Heart left ventricle (tissue), 16 donors: Measurements from ENCODE around the gene CAMTA1. TPM values are rescaled to one million over a fixed set of nuclear protein-coding genes. Genes with fewer than 3 reads are reported as not detected.
"Not testable (repeated sequence)": the region's sequence is repeated elsewhere in the genome, so short reads cannot be mapped to it uniquely, and the experiment has no call there.

Experiments used
- ATAC-seq, 4 donors: fragments of 200-7000 bp; cut with Tn5 transposase; one replicate each; pipeline ENCODE4 v1.9.1; 2020 to 2022; ENCODE audit warnings: moderate library complexity in 4 of 4, mild to moderate bottlenecking in 3 of 4, moderate number of reproducible peaks in 1 of 4
- DNase-seq, 5 donors: peaks; one replicate each; pipeline ENCODE4 v3.0.0-alpha.2; 2020
- H3K27ac ChIP-seq, 12 donors: fragments of 200-600 bp; sonication (generic) in 4 of 12; one replicate each; pipeline versions ENCODE4 v1.5.0 to v1.8.0; 2016 to 2022; ENCODE audit warnings: mild to moderate bottlenecking in 2 of 12
- H3K27me3 ChIP-seq, 9 donors: fragments of 200-600 bp; sonication (generic) in 2 of 9; one replicate each; pipeline versions ENCODE4 v1.5.1 to v1.8.0; 2016 to 2022; ENCODE audit warnings: mild to moderate bottlenecking in 3 of 9
- H3K36me3 ChIP-seq, 9 donors: fragments of 200-600 bp; sonication (generic) in 2 of 9; one replicate each; pipeline versions ENCODE4 v1.5.0 to v1.8.0; 2018 to 2022; ENCODE audit warnings: mild to moderate bottlenecking in 2 of 9
- H3K4me1 ChIP-seq, 12 donors: fragments of 200-600 bp; sonication (generic) in 4 of 12; one replicate each; pipeline versions ENCODE4 v1.5.0 to v1.8.0; 2016 to 2022; ENCODE audit warnings: mild to moderate bottlenecking in 3 of 12
- H3K4me3 ChIP-seq, 12 donors: fragments of 200-600 bp; sonication (generic) in 4 of 12; one replicate each; pipeline versions ENCODE4 v1.5.0 to v1.8.0; 2017 to 2022; ENCODE audit warnings: mild to moderate bottlenecking in 9 of 12, moderate library complexity in 4 of 12
- H3K9me3 ChIP-seq, 12 donors: fragments of 200-600 bp; sonication (generic) in 4 of 12; one replicate each; pipeline versions ENCODE4 v1.5.0 to v1.8.0; 2016 to 2022; ENCODE audit warnings: mild to moderate bottlenecking in 1 of 12
- POLR2A ChIP-seq, 2 donors: fragments of 450-650 bp; IDR thresholded peaks; one replicate each; pipeline ENCODE4 v1.6.1; 2017; ENCODE audit warnings: antibody characterized with exemption in 2 of 2, mild to moderate bottlenecking in 2 of 2, moderate library complexity in 2 of 2
- WGBS, 4 donors: extraction: QIAGEN DNeasy Blood & Tissue Kit in 2 of 4; methylation state at CpG; one replicate each; pipeline versions ENCODE4 v1.1.5 to v1.1.7; 2013 to 2018; 5-methylcytosine and 5-hydroxymethylcytosine counted together
- intact Hi-C, 10 donors: fragments of 100-400 bp; cut with DNase I; formaldehyde crosslinking; loops; one replicate each; pipeline versions ENCODE4 v1.11.1 to v1.14.2; 2022
- polyA plus RNA-seq, 2 donors: library from polyadenylated mRNA; stranded (reverse); fragments of 200-250 nt; gene quantifications; one replicate each; pipeline ENCODE4 v1.2.3, GENCODE V29; 2013
- total RNA-seq, 9 donors: library from RNA; depleted of rRNA in 2 of 9; stranded (reverse); fragments of >200 nt in 2 of 9; fragmentation: NEBNext Ultra II Directional in 3 of 9; extraction: Animal tissue kit (Norgen Biotek cat#: 25700) in 3 of 9; gene quantifications; one replicate each; pipeline versions ENCODE4 v1.1.0 to v1.2.4, GENCODE V29; 2016 to 2023
- TF ChIP-seq, protein P1 (sequence below), 12 donors: fragments of 200-600 bp; sonication (generic) in 4 of 12; IDR thresholded peaks; one replicate each; pipeline versions ENCODE4 v1.5.0 to v1.8.0; 2018 to 2022; ENCODE audit warnings: antibody characterized with exemption in 12 of 12, mild to moderate bottlenecking in 5 of 12
- donor health status: ischemic (EF 13 %, LVEDD 7.1; RV severe dilation, severe dysfunction).
- donor health status: healthy with polysubstance abuse.
- donor health status: DM: no; HTN: yes; CAD: no.
- donor health status: DM: no; HTN: no; CAD: no.
- donor health status: ischemic (EF 25% LVEDD 6.9; RV normal size, moderate dysfunction).
- donor health status: ischemic (EF 25% LVEDD 5.7; RV mildly dilated, moderate dysfunction).
- donor health status: healthy.
- donor health status: DM: yes; HTN: yes; CAD: no.
- donor health status: ischemic (EF 35%, LVEDD 5.7; RV mildly dilated, moderate dysfunction).
- donor health status: nonischemic (EF 11% LVEDD 7.7; RV severe dilation, severe dysfunction).
- donor health status: DM: yes; HTN: yes; CAD: no.
- donor health status: PGD.
- donor health status: ischemic (EF 29% LVEDD 5.4; RV normal size, mild dysfunction).
- donor health status: nonischemic (EF 23%, LVEDD 6.1; RV moderate dilation, normal function).

Gene CAMTA1
- total and polyA plus RNA-seq, 11 donors: 114 to 303 (median 137) TPM

DNA sequence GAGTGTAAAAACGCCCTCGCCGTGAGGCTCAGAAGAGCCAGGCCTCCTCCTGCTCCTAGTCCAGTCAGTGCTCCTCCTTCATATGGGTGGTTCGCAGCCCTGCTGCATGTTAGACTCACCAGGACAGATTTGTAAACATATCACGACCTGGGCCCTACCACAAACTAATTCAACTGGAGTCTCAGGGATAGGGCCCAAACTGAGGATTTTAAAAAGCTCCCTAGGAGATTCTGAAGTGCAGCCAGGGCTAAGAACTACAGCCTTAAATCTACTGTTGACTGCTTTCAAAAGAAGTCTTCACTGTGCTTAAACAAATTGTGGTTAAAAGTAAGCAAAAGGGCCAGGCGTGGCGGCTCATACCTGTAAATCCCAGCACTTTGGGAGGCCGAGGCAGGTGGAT is 57.0 kb downstream of the CAMTA1 start:
- Histone ChIP-seq H3K9me3 (peaks cover 0 to 5% (median 0%) of the 10 kb centered on the region in 12 donors), H3K4me1 (no peaks in the 10 kb centered on the region), H3K4me3 (no peak overlapping the region), H3K27me3 (no peaks in the 10 kb centered on the region), H3K36me3 (peaks cover 0 to 27% (median 0%) of the 10 kb centered on the region in 9 donors), H3K27ac (no peak overlapping the region)
- DNase-seq (no peak), ATAC-seq (no peak)
- 90 to 93% (median 93%) methylated on average over 8 of the region's 8 CpGs for WGBS, 4 donors
- intact Hi-C loops: no loop called here
- TF ChIP-seq POLR2A (IDR thresholded peaks at IDR 0.05): no peak
- TF ChIP-seq, protein P1, sequence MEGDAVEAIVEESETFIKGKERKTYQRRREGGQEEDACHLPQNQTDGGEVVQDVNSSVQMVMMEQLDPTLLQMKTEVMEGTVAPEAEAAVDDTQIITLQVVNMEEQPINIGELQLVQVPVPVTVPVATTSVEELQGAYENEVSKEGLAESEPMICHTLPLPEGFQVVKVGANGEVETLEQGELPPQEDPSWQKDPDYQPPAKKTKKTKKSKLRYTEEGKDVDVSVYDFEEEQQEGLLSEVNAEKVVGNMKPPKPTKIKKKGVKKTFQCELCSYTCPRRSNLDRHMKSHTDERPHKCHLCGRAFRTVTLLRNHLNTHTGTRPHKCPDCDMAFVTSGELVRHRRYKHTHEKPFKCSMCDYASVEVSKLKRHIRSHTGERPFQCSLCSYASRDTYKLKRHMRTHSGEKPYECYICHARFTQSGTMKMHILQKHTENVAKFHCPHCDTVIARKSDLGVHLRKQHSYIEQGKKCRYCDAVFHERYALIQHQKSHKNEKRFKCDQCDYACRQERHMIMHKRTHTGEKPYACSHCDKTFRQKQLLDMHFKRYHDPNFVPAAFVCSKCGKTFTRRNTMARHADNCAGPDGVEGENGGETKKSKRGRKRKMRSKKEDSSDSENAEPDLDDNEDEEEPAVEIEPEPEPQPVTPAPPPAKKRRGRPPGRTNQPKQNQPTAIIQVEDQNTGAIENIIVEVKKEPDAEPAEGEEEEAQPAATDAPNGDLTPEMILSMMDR (IDR thresholded peaks at IDR 0.05): no peak

DNA sequence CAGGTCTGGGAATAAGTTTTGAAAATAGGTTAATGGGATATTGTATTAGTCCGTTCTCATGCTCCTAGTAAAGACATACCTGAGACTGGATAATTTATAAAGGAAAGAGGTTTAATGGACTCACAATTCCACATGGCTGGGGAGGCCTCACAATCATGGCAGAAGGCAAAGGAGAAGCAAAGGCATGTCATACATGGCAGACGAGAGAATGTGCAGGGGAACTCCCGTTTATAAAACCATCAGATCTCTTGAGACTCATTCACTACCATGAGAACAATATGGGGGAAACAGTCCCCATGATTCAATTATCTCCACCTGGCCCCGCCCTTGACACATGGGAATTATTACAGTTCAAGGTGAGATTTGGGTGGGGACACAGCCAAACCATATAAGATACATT is 60.5 kb downstream of the CAMTA1 start:
- 90 to 95% (median 93%) methylated on average over 4 of the region's 4 CpGs for WGBS, 4 donors
- peaks cover 0 to 18% (median 0%) of the 10 kb centered on the region in 9 donors for H3K36me3 ChIP-seq
- DNase-seq, H3K4me3 ChIP-seq, H3K27ac ChIP-seq, H3K4me1 ChIP-seq, H3K27me3 ChIP-seq, ATAC-seq, intact Hi-C loops, H3K9me3 ChIP-seq: not testable (repeated sequence)

DNA sequence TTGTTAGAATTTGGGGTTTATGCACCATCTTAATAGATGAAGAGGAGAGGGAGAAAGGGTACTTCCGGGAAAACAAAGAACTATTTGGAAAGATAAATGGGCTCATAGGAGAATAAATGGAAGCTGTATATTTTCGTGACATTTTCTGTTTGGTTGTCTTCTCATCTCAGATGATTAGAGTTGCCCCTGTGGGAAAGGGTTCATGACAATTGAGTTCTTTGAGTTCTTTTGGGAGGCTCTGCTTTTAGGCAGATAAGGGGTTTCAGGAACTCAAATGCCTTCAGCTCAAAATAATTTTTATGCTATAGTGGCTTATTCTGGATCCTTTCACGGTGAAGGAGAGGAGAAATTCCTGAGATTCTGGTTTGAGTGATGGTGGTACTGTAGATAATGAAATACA is 63.6 kb downstream of the CAMTA1 start:
- Histone ChIP-seq H3K4me1 (peaks cover 0 to 7% (median 0%) of the 10 kb centered on the region in 12 donors), H3K27me3 (no peaks in the 10 kb centered on the region), H3K27ac (no peak overlapping the region), H3K4me3 (no peak overlapping the region), H3K36me3 (peaks cover 0 to 30% (median 3%) of the 10 kb centered on the region in 9 donors), H3K9me3 (peaks cover 0 to 5% (median 0%) of the 10 kb centered on the region in 12 donors)
- ATAC-seq (no peak), DNase-seq (no peak)
- WGBS, 4 donors: 74 to 84% (median 78%) methylated on average over 3 of the region's 3 CpGs
- intact Hi-C loops: no loop called here
- TF ChIP-seq POLR2A (IDR thresholded peaks at IDR 0.05): no peak
- TF ChIP-seq, protein P1 (IDR thresholded peaks at IDR 0.05): no peak

DNA sequence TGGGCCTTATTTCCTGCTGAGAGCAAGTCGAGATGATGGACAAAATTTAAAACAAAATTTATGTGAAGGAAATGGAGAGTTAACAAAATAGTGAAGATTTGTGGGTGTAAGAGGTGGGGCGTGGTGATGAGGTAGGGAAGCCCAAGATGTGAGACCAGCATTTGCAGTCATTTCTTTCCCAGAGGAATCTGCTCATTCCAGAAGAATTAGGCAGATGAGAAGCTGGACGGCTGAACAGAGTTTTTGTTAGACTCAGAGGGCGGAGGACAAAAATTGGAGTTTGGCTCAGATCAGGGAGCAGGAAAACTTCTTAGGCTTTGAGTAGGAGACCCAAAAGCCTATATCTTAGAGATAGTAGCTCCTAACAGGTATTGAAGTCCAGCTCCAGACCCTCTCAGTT is 65.3 kb downstream of the CAMTA1 start:
- TF ChIP-seq, protein P1 (IDR thresholded peaks at IDR 0.05): no peak
- no peak for TF ChIP-seq POLR2A (IDR thresholded peaks at IDR 0.05)
- 84 to 87% (median 86%) methylated on average over 4 of the region's 4 CpGs for WGBS, 4 donors
- no peak for DNase-seq
- peaks cover 0 to 5% (median 0%) of the 10 kb centered on the region in 12 donors for H3K9me3 ChIP-seq
- H3K4me1 ChIP-seq: peaks cover 0 to 7% (median 0%) of the 10 kb centered on the region in 12 donors
- peak in 1 of 4 donors; percentile 31 for ATAC-seq
- peaks cover 0 to 33% (median 8%) of the 10 kb centered on the region in 9 donors for H3K36me3 ChIP-seq
- intact Hi-C loops: no loop called here
- H3K4me3 ChIP-seq: no peak overlapping the region
- H3K27me3 ChIP-seq: no peaks in the 10 kb centered on the region
- peak overlapping the region in 2 of 12 donors; percentile 4 to 17 for H3K27ac ChIP-seq
